Ovary (tissue), 9 donors: ENCODE data around the gene CRHBP. TPM values are rescaled to one million over a fixed set of nuclear protein-coding genes. Genes with fewer than 3 reads are reported as not detected.

Experiments
- DNase-seq, 5 donors: peaks; one replicate each; pipeline ENCODE4 v3.0.0-alpha.2; 2019 to 2020
- H3K27ac ChIP-seq, 2 donors: fragments of 200-600 bp; one replicate each; pipeline versions ENCODE4 v1.5.1 to v1.8.0; 2019 to 2022
- H3K27me3 ChIP-seq: fragments of 200-600 bp; one replicate; pipeline ENCODE4 v1.8.0; 2022
- H3K36me3 ChIP-seq: fragments of 200-600 bp; sonication (generic); one replicate; pipeline ENCODE4 v1.5.1; 2019
- H3K4me1 ChIP-seq: one replicate; pipeline ENCODE4 v1.8.1; 2013; ENCODE audit warnings: mild to moderate bottlenecking, moderate library complexity; ENCODE audit not compliant: insufficient read depth
- H3K4me3 ChIP-seq: fragments of 200-600 bp; sonication (generic); one replicate; pipeline ENCODE4 v1.5.1; 2017
- H3K9me3 ChIP-seq, 2 donors: fragments of 200-600 bp in 1 of 2; sonication (generic) in 1 of 2; one replicate each; pipeline versions ENCODE4 v1.5.1 to v1.8.1; 2013 to 2019; ENCODE audit warnings: mild to moderate bottlenecking in 1 of 2, moderate library complexity in 1 of 2
- CTCF ChIP-seq, 3 donors: fragments of 450-650 bp in 2 of 3; fragments of 200-600 bp in 1 of 3; IDR thresholded peaks; one replicate each; pipeline versions ENCODE4 v1.5.1 to v1.8.0; 2016 to 2022; ENCODE audit warnings: antibody characterized with exemption in 3 of 3, mild to moderate bottlenecking in 1 of 3
- EP300 ChIP-seq: sonication (generic); formaldehyde crosslinking; IDR thresholded peaks from one replicate; pipeline ENCODE4 v1.6.1; 2017; ENCODE audit warnings: antibody characterized with exemption
- POLR2A ChIP-seq: fragments of 450-650 bp; IDR thresholded peaks from one replicate; pipeline ENCODE4 v1.6.1; 2017; ENCODE audit warnings: antibody characterized with exemption, mild to moderate bottlenecking, moderate library complexity
- WGBS, 3 donors: extraction: QIAGEN DNeasy Blood & Tissue Kit in 1 of 3; methylation state at CpG; one replicate each; pipeline versions ENCODE4 v1.1.5 to v1.1.7; 2013 to 2017; 5-methylcytosine and 5-hydroxymethylcytosine counted together
- intact Hi-C, 4 donors: fragments of 100-400 bp; cut with DNase I; formaldehyde crosslinking; loops; one replicate each; pipeline versions ENCODE4 v1.11.0 to v1.15.1; 2022 to 2023
- polyA plus RNA-seq, 2 donors: library from polyadenylated mRNA; stranded (reverse); fragments of 200-250 nt in 1 of 2; fragments of 350-450 nt in 1 of 2; fragmentation: Illumina TruSeq in 1 of 2; extraction: RNeasy Lipid Tissue Mini Kit (QIAGEN cat#74804) in 1 of 2; gene quantifications; one replicate each; pipeline ENCODE4 v1.2.3, GENCODE V29; 2013 to 2014
- total RNA-seq, 7 donors: library from RNA; depleted of rRNA in 2 of 7; stranded (reverse); fragments of >200 nt in 2 of 7; fragmentation: NEBNext Ultra II Directional in 3 of 7; extraction: Animal tissue kit (Norgen Biotek cat#: 25700) in 3 of 7; gene quantifications; one replicate each; pipeline versions ENCODE4 v1.1.0 to v1.2.4, GENCODE V29; 2016 to 2023
- donor health status: DM: no; HTN: no; CAD: no; lungs with moderate emphysema.
- donor health status: DM: no; HTN: no; CAD: no.
- donor health status: Bipolar disorder and iron deficiency.
- donor health status: DM: yes; HTN: yes; CAD: no.
- donor health status: DM: no; HTN: no; CAD: no.
- donor health status: DM: yes; HTN: yes; CAD: no.

CRHBP gene
- total and polyA plus RNA-seq, 9 donors, result 0.18 to 6.4 (median 2.4) TPM

GRCh38 chr5:76964060-76964459 lies 11.2 kb downstream of the CRHBP start:
- Histone ChIP-seq H3K4me1 (no peaks in the 10 kb centered on the region), H3K9me3 (no peaks in the 10 kb centered on the region), H3K4me3 (no peak overlapping the region), H3K27me3 (no peaks in the 10 kb centered on the region), H3K27ac (no peak overlapping the region), H3K36me3 (no peaks in the 10 kb centered on the region)
- WGBS, 3 donors, result 9 to 18% (median 16%) methylated on average over 2 of the region's 2 CpGs
- DNase-seq, result no peak
- no peak for TF ChIP-seq CTCF (IDR thresholded peaks at IDR 0.05)
- no peak for TF ChIP-seq POLR2A
- TF ChIP-seq EP300, result no peak
- intact Hi-C loops, result no loop called here

- DNase-seq, result no peak
- no peaks in the 10 kb centered on the region for H3K9me3 ChIP-seq
- no peak overlapping the region for H3K27ac ChIP-seq
- WGBS, 3 donors, result 3 to 10% (median 4%) methylated on average over 2 of the region's 2 CpGs
- no peaks in the 10 kb centered on the region for H3K36me3 ChIP-seq
- intact Hi-C loops, result no loop called here
- TF ChIP-seq EP300, result no peak
- no peak for TF ChIP-seq POLR2A
- TF ChIP-seq CTCF (IDR thresholded peaks at IDR 0.05), result no peak
- no peaks in the 10 kb centered on the region for H3K27me3 ChIP-seq
- H3K4me3 ChIP-seq, result no peak overlapping the region
- H3K4me1 ChIP-seq, result no peaks in the 10 kb centered on the region
Measured at GRCh38 chr5:76971511-76971910, 18.7 kb downstream of the CRHBP start.

GRCh38 chr5:76972689-76973088 lies 19.8 kb downstream of the CRHBP start:
- H3K36me3 ChIP-seq, result no peaks in the 10 kb centered on the region
- 69 to 76% (median 71%) methylated on average over 2 of the region's 2 CpGs for WGBS, 3 donors
- no peaks in the 10 kb centered on the region for H3K9me3 ChIP-seq
- no peak overlapping the region for H3K4me3 ChIP-seq
- no peak for TF ChIP-seq EP300
- TF ChIP-seq CTCF (IDR thresholded peaks at IDR 0.05), result no peak
- no peak for TF ChIP-seq POLR2A
- H3K27me3 ChIP-seq, result no peaks in the 10 kb centered on the region
- DNase-seq, result no peak
- intact Hi-C loops, result no loop called here
- H3K4me1 ChIP-seq, result no peaks in the 10 kb centered on the region
- H3K27ac ChIP-seq, result no peak overlapping the region

DNA sequence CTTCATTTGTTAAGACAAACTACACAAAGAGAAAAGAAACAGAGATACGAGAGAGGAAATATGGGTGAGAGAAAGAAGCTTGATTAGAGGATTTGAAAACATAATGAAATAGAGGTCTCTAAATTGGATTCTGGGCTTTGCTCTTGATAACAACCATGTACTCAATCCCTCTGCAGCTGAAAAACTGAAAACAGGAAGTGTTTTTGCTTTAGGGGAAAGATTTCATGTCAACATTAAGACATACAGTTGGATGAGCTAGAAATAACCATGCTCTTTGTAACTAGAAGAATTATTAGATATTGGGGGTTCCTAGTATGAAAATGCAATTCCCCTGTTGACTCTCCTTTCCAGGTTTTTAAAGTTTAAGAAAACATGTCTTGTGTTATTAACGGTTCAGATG lies 21.9 kb downstream of the CRHBP start:
- intact Hi-C loops, result no loop called here
- Histone ChIP-seq H3K27ac (no peak overlapping the region), H3K4me3 (no peak overlapping the region), H3K9me3 (no peaks in the 10 kb centered on the region), H3K4me1 (no peaks in the 10 kb centered on the region), H3K36me3 (no peaks in the 10 kb centered on the region), H3K27me3 (no peaks in the 10 kb centered on the region)
- no peak for TF ChIP-seq POLR2A
- no peak for TF ChIP-seq CTCF (IDR thresholded peaks at IDR 0.05)
- no peak for TF ChIP-seq EP300
- DNase-seq, result no peak
- WGBS, 3 donors, result 18 to 43% (median 37%) methylated on average over 2 of the region's 2 CpGs

DNA sequence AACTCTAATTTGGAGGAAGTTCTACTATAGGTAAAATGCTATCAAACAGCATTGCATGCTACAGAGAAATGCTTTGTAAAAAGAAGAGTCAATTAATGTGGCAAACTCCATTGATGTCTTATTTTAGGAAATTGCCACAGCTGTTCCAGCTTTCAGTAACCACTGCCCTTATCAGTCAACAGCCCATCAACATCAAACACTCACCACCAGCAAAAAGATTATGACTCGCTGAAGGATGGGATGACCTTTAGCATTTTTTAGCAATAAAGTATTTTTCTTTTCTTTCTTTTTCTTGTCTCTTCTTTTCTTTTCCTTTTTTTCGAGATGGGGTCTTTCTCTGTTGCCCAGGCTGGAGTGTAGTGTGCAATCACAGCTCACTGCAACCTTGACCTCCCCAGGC lies 26.0 kb downstream of the CRHBP start:
- intact Hi-C loops, result no loop called here
- H3K4me1 ChIP-seq, result no peaks in the 10 kb centered on the region
- DNase-seq, result no peak
- no peaks in the 10 kb centered on the region for H3K27me3 ChIP-seq
- H3K9me3 ChIP-seq, result no peaks in the 10 kb centered on the region
- TF ChIP-seq EP300 (no peak), CTCF (IDR thresholded peaks at IDR 0.05) (no peak), POLR2A (no peak)
- H3K4me3 ChIP-seq, result no peak overlapping the region
- WGBS, 3 donors, result 25 to 43% (median 39%) methylated on average over 2 of the region's 2 CpGs
- H3K27ac ChIP-seq, result no peak overlapping the region
- H3K36me3 ChIP-seq, result no peaks in the 10 kb centered on the region
